ENCODE measurements around the gene TREML4. TPM values are rescaled to one million over a fixed set of nuclear protein-coding genes. Genes with fewer than 3 reads are reported as not detected.

Gene TREML4
- total and polyA plus RNA-seq, 4 donors = 0.08 to 0.31 TPM; not detected in 2

GRCh38 chr6:41274256-41274655, 46.1 kb downstream of the TREML4 start:
- no peaks in the 10 kb centered on the region for H3K36me3 ChIP-seq (ENCODE audit: control insufficient read depth in 4 of 4, insufficient read depth in 3 of 4, low read depth in 1 of 4, low read length in 3 of 4)
- H3K9ac ChIP-seq (ENCODE audit: low read depth in 1 of 2, low read length in 2 of 2) = no peak overlapping the region
- TF ChIP-seq GABPA (IDR thresholded peaks at IDR 0.05 in 1 of 2, conservative IDR thresholded peaks at IDR 0.05 in 1 of 2) = no peak
- TF ChIP-seq RXRA (IDR thresholded peaks at IDR 0.05) = no peak
- TF ChIP-seq JUND (IDR thresholded peaks at IDR 0.05) = no peak
- TF ChIP-seq FOXA1 (IDR thresholded peaks at IDR 0.05) = no peak
- no peak for TF ChIP-seq TAF1 (conservative IDR thresholded peaks at IDR 0.05)
- no peak for TF ChIP-seq NR2F2 (IDR thresholded peaks at IDR 0.05)
- TF ChIP-seq HNF4G (IDR thresholded peaks at IDR 0.05) = no peak
- no peak for TF ChIP-seq CTCF (IDR thresholded peaks at IDR 0.05; ENCODE audit: low read depth, low read length, missing input control)
- no peak for TF ChIP-seq MAX (IDR thresholded peaks at IDR 0.05)
- 89% methylated on average over 2 of the region's 2 CpGs for WGBS
- H3K27ac ChIP-seq (ENCODE audit: low read depth in 1 of 2, low read length in 2 of 2) = no peak overlapping the region
- H3K27me3 ChIP-seq (ENCODE audit: control insufficient read depth in 4 of 4, insufficient read depth in 4 of 4, low read length in 3 of 4) = no peaks in the 10 kb centered on the region
- no peaks in the 10 kb centered on the region for H3K9me3 ChIP-seq (ENCODE audit: control insufficient read depth in 4 of 4, low read length in 3 of 4)
- H3K4me3 ChIP-seq (ENCODE audit: low read depth in 1 of 3, low read length in 3 of 3) = no peak overlapping the region
- peaks cover 0 to 4% (median 0%) of the 10 kb centered on the region in 4 donors for H3K4me1 ChIP-seq (ENCODE audit: control insufficient read depth in 4 of 4, insufficient read depth in 4 of 4, low read length in 3 of 4)
- no peak for DNase-seq (ENCODE audit: low spot score)

- Histone ChIP-seq H3K27ac (ENCODE audit: low read depth in 1 of 2, low read length in 2 of 2) (no peak overlapping the region), H3K4me1 (ENCODE audit: control insufficient read depth in 4 of 4, insufficient read depth in 4 of 4, low read length in 3 of 4) (peaks cover 0 to 4% (median 0%) of the 10 kb centered on the region in 4 donors)
Observed at GRCh38 chr6:41275489-41275888, 47.3 kb downstream of the TREML4 start.

More at GRCh38 chr6:41275489-41275888, 47.3 kb downstream of the TREML4 start:
- no peaks in the 10 kb centered on the region for H3K27me3 ChIP-seq (ENCODE audit: control insufficient read depth in 4 of 4, insufficient read depth in 4 of 4, low read length in 3 of 4)
- no peaks in the 10 kb centered on the region for H3K9me3 ChIP-seq (ENCODE audit: control insufficient read depth in 4 of 4, low read length in 3 of 4)
- whole genome bisulfite sequencing = 71% methylated on average over 4 of the region's 4 CpGs
- H3K4me3 ChIP-seq (ENCODE audit: low read depth in 1 of 3, low read length in 3 of 3) = no peak overlapping the region
- H3K9ac ChIP-seq (ENCODE audit: low read depth in 1 of 2, low read length in 2 of 2) = no peak overlapping the region
- no peaks in the 10 kb centered on the region for H3K36me3 ChIP-seq (ENCODE audit: control insufficient read depth in 4 of 4, insufficient read depth in 3 of 4, low read depth in 1 of 4, low read length in 3 of 4)
- no peak for DNase-seq (ENCODE audit: low spot score)
- TF ChIP-seq, protein P1, sequence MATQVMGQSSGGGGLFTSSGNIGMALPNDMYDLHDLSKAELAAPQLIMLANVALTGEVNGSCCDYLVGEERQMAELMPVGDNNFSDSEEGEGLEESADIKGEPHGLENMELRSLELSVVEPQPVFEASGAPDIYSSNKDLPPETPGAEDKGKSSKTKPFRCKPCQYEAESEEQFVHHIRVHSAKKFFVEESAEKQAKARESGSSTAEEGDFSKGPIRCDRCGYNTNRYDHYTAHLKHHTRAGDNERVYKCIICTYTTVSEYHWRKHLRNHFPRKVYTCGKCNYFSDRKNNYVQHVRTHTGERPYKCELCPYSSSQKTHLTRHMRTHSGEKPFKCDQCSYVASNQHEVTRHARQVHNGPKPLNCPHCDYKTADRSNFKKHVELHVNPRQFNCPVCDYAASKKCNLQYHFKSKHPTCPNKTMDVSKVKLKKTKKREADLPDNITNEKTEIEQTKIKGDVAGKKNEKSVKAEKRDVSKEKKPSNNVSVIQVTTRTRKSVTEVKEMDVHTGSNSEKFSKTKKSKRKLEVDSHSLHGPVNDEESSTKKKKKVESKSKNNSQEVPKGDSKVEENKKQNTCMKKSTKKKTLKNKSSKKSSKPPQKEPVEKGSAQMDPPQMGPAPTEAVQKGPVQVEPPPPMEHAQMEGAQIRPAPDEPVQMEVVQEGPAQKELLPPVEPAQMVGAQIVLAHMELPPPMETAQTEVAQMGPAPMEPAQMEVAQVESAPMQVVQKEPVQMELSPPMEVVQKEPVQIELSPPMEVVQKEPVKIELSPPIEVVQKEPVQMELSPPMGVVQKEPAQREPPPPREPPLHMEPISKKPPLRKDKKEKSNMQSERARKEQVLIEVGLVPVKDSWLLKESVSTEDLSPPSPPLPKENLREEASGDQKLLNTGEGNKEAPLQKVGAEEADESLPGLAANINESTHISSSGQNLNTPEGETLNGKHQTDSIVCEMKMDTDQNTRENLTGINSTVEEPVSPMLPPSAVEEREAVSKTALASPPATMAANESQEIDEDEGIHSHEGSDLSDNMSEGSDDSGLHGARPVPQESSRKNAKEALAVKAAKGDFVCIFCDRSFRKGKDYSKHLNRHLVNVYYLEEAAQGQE (IDR thresholded peaks at IDR 0.05) = no peak
- TF ChIP-seq EGR1 (IDR thresholded peaks at IDR 0.05; ENCODE audit: low read depth in 2 of 2) = no peak
- TF ChIP-seq, protein P2, sequence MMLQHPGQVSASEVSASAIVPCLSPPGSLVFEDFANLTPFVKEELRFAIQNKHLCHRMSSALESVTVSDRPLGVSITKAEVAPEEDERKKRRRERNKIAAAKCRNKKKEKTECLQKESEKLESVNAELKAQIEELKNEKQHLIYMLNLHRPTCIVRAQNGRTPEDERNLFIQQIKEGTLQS (IDR thresholded peaks at IDR 0.05) = no peak
- TF ChIP-seq FOXA2 (IDR thresholded peaks at IDR 0.05) = no peak
- no peak for TF ChIP-seq HNF4G (IDR thresholded peaks at IDR 0.05)
- no peak for TF ChIP-seq TAF1 (conservative IDR thresholded peaks at IDR 0.05)
- no peak for TF ChIP-seq SP1 (IDR thresholded peaks at IDR 0.05)
- TF ChIP-seq RAD21 (IDR thresholded peaks at IDR 0.05) = no peak
- no peak for TF ChIP-seq MAX (IDR thresholded peaks at IDR 0.05)
- TF ChIP-seq RXRA (IDR thresholded peaks at IDR 0.05) = no peak
- TF ChIP-seq ZBTB33 (IDR thresholded peaks at IDR 0.05) = no peak
- TF ChIP-seq JUND (IDR thresholded peaks at IDR 0.05) = no peak
- TF ChIP-seq GABPA (IDR thresholded peaks at IDR 0.05 in 1 of 2, conservative IDR thresholded peaks at IDR 0.05 in 1 of 2) = no peak
- TF ChIP-seq YY1 (IDR thresholded peaks at IDR 0.05) = no peak
